Activated T-cell treated with anti-CD3 and anti-CD28 coated beads for 24 hours (primary cell): ENCODE results near the gene CRIM1.

Experiments used
- DNase-seq: peaks from one replicate; pipeline ENCODE4 v3.0.0-alpha.2; 2020; ENCODE audit warnings: low read depth

CRIM1 gene

GRCh38 chr2:36396878-36397539, 41.4 kb downstream of the CRIM1 start:
- no peak for DNase-seq

GRCh38 chr2:36397728-36398413, 42.3 kb downstream of the CRIM1 start:
- no peak for DNase-seq

- no peak for DNase-seq
Measured at GRCh38 chr2:36399050-36399449, 43.5 kb downstream of the CRIM1 start.

GRCh38 chr2:36403675-36404230, 48.2 kb downstream of the CRIM1 start:
- DNase-seq = no peak

- no peak for DNase-seq
Measured at GRCh38 chr2:36404318-36404717, 48.7 kb downstream of the CRIM1 start.

GRCh38 chr2:36404754-36405153, 49.2 kb downstream of the CRIM1 start:
- DNase-seq = no peak

- no peak for DNase-seq
Measured at GRCh38 chr2:36405183-36405582, 49.6 kb downstream of the CRIM1 start.

GRCh38 chr2:36406296-36406695, 50.7 kb downstream of the CRIM1 start:
- DNase-seq = no peak

GRCh38 chr2:36407413-36407812, 51.8 kb downstream of the CRIM1 start:
- no peak for DNase-seq

DNA sequence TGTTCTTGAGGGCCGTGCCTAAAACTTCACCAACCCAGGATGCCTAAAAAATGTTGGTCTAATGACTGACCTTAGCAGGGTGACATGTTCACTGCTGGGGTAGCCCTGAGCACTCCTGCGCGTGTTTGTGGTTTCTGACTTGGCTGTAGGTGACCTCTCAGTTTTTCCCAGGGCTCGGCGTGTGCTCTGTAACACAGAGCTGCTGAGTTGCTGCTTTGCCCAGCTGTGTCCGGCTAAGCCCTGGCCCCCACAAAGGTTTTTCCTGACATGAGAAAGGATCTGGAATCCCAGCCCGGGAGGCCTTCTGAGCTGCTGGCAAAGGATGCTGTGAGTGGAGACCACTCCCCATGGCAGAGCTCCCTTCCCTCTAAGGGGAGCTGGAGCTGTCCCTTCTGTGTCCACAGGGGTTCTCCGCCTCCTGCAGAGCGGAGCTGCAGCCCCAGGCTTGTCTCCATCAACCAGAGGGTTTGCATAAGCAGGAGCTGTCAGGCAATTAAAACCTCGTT, 52.7 kb downstream of the CRIM1 start:
- DNase-seq = no peak

DNA sequence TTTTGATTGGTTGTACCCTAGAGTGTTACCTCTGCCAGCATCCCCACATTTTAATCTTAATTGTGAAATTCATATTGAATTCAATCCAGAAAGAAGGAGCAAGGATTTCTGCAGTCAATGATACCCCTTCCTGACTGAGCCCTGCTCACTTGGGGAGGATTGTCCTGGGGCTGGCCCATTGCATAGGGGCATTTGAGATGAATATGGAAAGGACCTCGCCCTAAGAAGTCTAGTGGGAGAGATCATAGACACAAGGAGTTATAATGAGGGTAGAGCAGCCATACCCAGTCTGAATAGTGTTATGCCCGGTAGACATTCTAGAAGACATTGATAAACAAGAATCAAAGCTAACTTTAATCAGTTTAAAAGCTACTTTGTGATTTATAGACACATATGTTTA, 53.8 kb downstream of the CRIM1 start:
- DNase-seq = no peak

DNA sequence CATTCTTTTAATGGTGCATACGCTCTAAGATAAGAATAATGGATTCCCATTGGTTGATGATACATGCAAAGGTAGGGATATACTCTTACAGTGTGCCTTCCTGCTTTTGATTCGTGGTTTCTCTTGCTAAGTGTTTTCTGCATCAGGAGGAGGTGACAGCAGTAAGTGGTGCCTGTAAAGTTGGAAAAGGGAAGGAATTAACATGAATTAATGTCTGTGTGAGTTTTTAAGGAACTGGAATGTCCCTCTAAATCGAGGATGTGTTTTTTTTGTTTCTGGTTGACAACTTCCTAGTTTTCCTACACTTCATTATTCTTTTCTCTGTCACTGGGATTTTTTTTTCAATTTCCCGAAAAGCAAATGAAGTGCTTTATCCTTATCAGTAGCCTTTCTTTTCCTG, 54.4 kb downstream of the CRIM1 start:
- DNase-seq = no peak

DNA sequence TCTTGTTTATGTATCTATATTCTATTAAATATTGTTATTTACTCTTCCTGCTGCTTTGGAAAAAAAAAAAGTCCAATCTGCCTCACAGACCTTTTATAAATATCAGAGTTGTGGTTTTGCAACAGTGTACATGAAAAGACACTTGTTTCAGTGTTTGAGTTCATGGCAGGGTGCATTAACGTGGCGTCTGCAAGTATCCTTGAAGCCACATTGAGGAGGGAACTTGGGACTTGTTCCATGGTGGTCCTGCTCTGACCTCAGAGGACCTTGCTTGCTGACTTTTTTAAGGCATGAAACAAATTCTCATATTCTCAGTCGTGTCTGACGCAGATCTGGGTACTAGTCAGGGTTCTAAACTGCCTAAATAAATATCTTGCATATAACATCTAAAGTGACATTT, 55.1 kb downstream of the CRIM1 start:
- no peak for DNase-seq

- DNase-seq = no peak
Measured at GRCh38 chr2:36411962-36412444, 56.4 kb downstream of the CRIM1 start.

GRCh38 chr2:36413218-36413617, 57.6 kb downstream of the CRIM1 start:
- no peak for DNase-seq

DNA sequence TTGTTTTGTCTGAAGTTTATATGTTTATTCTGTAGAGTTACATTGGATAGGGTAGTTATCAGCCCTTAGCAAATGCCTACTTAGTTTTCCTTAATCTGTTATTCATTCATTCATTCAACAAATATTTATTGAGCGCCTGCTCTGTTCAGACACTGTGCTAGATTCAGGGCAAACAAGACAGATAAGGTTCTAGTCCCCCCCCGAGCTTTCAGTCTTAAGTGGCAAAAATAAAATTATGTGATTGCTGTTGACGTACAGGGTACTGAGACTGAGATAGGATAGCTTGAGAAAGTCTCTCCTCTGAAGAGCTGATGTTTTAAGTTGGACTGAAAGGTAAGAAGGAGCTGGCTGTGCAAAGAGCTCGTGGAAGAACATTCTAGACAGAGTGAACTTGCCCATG, 58.7 kb downstream of the CRIM1 start:
- DNase-seq = no peak

DNA sequence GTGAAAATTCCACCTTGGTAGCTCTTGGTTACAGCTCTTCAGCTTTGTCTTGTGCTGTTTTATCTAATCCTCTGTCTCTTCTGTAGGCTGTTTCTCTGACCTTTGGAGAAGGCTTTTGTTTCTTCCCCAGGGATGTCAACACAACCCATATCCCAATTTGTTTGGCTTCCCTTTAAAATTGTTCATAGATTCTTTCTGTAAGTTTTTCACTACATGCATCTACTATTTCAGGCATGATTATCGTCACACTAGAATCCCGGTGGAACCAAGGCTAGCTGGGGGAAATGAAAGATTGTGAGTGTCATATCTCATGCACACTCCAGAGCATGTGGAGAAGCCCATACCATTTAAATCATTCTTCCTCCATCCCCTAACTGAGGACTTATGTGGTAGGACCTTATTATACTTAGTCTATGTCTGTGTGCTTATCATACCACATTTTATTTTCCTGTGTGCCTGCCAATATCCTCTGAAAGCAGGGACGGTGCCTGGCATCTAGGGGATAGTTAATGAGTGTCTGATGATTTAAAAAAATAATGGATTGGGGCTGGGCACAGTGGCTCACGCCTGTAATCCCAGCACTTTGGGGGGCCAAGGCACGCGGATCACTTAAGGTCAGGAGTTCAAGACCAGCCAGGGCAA, 59.9 kb downstream of the CRIM1 start:
- DNase-seq = no peak

DNA sequence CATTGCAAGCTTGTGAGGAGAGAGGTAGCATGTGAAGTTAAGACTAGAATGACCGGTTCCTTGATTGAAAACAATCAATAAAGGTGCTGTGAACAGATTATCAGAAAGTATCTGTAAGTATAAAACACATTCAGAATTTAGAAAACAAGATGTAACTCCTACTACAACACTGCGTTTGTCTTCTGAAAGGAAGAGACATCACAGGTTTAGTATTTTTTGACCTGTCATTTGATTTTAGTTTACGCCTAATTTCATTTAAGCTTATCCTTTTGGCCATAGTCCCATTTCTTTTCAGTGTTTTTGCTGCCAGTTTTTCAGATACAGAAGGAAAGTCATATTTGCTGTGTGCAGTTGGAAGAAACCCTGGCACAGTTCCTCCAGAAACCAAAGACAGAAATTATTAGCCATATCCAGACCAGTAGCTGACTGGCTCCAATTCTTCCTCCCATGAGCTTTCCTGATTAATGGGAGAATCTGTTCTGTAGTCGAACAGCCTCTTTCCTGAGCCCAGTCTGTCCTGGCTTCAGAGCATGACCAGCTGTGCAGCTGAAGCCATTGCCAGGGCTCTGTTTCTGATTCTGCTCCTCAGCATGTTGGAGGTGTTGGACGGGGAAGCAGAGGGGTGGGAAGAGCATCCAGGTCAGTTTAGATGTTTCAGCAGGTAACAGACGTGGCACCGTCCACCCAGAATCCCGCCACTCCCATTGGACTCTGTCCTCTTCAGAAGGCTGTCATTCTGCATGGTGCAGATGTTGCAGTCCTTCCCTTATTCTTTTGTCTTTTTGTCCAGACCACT, 61.0 kb downstream of the CRIM1 start:
- DNase-seq = no peak

- DNase-seq = no peak
Measured at GRCh38 chr2:36420569-36421181, 65.1 kb downstream of the CRIM1 start.

DNA sequence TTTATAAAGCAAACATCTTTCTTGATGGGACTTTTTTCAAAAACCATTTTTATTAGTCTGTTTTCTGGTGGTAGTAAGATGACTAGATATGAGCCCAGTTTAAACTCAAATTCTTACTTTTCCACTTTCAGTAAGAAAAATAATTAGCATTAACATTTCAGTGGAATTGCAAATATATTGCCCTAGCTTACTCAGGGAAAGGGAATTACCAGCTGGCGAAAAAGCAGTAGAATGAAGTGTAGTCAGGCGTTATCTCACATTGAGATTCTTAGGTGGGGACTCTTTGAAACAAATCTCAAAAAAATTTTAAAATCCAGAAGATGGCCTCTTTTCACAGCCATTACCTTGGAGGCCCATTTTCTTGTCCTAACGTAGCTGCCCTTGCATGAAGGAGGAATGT, 65.8 kb downstream of the CRIM1 start:
- no peak for DNase-seq

DNA sequence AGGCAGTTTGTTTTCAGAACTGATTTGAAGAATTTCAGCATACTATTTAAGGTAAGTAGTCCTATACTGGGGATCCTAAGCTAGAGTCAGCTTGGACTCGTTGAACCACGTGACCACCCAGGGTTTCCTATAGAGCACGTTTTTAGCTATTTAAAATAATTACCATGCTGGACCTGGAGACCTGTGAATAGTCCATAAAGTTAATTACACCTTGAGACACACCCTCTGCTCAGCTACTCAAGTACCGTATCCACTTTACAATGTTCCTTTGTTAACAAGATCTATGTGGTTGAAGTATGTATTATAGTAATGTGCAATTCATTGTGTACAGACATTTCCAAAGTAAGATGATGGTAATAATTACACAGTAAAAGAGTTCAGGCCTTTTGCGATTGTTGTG, 67.6 kb downstream of the CRIM1 start:
- DNase-seq = no peak
